WTC11 (cell line): ENCODE results near the gene ZNF714.

Source experiments
- ATF3 ChIP-seq: sonication (generic); formaldehyde crosslinking; conservative IDR thresholded peaks from 2 replicates; pipeline ENCODE4 v1.8.1; 2022; ENCODE audit warnings: mild to moderate bottlenecking, missing genetic modification reagents
- CBFB ChIP-seq: sonication (generic); formaldehyde crosslinking; IDR thresholded peaks from 2 replicates; pipeline ENCODE4 v1.8.1; 2022; ENCODE audit warnings: mild to moderate bottlenecking, low read depth, missing genetic modification reagents
- CREB1 ChIP-seq: sonication (generic); formaldehyde crosslinking; IDR thresholded peaks from 2 replicates; pipeline ENCODE4 v1.8.0; 2023; ENCODE audit warnings: mild to moderate bottlenecking, missing genetic modification reagents

GRCh38 chr19:21110183-21110582, 28.2 kb downstream of the ZNF714 start:
- TF ChIP-seq ATF3 (no peak), CREB1 (CRISPR knock-in tag) (no peak), CBFB (no peak)
